ENCODE results near the gene PCGF1. TPM values are rescaled to one million over a fixed set of nuclear protein-coding genes. Genes with fewer than 3 reads are reported as not detected.

PCGF1 gene
- polyA plus RNA-seq, 3 donors, result 27.6 to 27.8 (median 27.6) TPM

DNA sequence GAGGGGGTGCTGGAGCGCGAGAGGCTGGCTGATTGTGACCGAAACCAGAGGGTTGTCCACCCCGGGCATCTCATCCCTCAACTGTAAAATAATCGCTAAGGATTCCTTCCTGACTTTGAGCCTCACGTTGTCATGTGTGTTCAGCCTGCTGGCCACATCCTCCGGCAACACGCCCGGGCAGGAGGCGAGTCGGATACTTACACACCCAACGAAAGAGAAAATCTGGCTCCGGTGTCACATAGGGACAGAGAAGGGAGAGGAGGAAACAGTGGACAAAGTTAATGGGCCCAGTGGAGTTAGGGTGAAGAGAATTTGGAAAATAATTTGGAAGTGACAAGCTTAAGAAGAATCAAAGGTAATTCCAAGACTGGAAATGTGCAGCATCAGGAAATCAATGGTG is 9.2 kb upstream of the PCGF1 start:
- DNase-seq (ENCODE audit: low read depth in 3 of 3, low spot score in 2 of 3), result no peak

DNA sequence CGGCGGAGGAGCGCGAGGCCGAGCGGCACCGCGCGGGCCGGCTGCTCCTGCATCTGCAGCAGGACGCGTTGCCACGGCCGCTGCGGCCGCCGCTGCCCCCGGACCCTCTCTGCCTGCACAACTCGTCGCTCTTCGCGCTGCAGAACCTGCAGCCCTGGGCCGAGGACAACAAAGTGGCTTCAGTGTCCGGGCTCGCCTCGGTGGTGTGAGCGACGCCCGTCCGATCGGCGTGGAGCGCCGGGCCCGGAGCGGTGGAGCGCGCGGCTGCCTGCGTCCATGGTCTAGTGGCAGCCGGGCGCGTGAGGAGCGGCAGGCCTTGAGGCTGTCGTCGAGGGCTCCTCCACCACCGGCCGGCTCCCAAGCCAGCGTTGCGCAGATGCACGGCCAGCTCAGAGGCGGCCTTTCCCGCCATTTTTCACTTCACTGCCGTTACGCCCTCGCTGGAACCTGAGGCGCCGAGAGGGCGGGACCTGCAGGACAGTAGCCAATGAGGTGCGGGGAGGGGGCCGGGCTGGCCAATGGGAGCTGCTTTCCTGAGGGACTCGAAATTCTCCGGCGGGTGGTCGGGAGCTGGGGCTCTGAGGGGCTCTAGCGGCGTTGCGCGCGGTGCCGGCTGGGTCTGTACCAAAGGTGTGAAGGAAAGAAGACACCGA is 8.6 kb upstream of the PCGF1 start:
- DNase-seq (ENCODE audit: low read depth in 3 of 3, low spot score in 2 of 3), result no peak

DNA sequence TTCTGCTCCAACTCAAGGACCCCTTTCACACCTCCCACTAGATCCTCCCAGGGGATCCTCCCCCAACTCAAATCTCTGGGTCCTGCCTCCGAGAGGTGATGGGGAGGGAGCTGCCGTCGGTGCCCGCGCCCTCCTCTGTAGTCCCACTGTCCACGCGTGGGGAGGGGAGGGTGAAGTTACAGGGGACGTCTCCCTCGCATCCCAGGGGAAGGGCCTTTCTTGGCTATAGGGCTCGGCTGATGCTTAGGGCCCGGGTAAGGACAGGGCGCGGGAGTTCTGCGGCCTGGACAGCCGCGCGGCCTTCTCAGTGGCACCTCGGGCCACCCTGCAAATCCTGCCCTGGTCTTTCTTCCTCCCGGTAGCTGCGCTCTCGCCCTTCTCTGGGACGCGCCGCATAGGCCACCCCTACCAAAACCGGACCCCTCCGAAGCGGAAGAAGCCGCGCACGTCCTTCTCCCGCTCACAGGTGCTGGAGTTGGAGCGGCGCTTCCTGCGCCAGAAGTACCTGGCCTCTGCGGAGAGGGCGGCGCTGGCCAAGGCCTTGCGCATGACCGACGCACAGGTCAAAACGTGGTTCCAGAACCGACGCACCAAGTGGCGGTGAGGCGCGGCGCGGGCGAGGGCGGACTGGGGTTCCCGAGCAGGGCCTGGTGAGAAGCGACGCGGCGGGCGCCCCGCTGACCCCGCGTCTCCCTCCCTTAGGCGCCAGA is 7.9 kb upstream of the PCGF1 start:
- no peak for DNase-seq (ENCODE audit: low read depth in 3 of 3, low spot score in 2 of 3)

DNA sequence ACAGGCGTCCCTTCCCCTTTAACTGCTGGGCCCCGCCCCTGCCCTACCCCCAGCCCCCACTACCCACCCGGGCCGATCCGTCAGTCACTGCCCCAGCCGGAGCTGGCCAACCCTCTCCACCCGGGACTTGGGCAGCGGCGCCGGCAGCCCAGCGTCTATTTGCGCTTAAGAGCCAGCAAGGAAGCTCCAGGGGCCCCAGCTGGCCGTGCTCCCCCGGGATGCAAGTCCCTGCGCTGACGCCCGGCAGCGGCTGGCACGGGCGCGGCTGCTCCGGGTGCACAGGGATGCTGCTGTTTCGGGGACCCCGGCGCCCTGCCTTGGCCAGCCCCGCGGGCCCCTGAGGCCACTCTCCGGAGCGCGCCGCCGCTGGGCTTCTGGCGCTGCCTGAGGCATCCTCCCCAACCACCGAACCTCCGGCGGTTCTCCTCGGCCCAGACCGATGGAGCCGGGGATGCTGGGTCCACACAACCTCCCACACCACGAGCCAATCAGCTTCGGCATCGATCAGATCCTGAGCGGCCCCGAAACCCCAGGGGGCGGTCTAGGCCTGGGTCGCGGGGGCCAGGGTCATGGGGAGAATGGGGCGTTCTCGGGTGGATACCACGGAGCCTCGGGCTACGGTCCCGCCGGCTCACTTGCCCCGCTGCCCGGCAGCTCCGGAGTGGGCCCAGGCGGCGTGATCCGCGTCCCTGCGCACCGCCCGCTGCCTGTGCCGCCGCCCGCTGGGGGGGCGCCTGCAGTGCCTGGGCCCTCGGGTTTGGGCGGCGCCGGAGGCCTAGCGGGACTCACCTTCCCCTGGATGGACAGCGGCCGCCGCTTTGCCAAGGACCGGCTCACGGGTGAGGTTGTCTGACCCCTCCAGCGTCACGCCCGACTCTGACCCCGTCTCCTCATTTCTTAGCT is 7.1 kb upstream of the PCGF1 start, which contains the start of gene TLX2:
Gene TLX2 (plus strand): TSS at position 83 of the 903 bp plus-strand sequence. CDS start 357 bp downstream, at position 440.
- DNase-seq (ENCODE audit: low read depth in 3 of 3, low spot score in 2 of 3), result no peak

DNA sequence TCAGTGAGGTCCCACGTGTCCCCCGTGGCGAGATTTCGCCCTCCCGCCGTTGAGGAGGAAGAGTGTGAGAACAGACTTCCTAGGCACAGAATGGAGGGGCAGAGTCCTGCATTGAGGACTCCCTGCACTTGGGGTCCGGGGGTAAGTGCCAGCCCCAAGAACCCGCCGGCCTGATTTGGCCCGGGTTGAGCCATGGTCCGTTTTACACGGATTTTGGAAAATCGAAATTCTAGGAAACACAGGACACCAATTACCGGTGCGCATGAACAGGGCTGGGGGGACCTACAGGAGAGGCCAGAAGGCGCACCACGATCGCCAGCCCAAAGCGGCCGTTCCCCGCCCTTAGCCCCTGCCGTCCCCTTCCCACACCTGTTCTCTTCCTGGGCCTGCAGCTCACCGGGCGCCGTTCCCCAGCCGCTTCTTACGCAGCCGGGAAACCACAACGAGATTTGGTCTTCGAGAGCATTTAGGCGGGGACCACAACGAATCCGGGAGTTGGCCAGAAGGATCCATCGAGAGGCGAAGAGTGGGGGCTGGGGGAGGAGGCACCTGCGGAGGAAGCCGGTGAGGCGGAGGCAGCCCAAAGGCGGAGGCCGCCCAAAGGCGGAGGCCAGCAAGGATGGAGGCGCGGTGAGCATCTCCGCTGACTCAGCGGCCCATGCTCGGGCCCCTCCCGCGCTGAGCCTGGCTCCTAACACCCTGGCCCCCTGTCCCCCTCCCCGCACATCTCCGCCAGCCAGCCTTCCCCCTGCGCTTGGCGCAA is 6.3 kb upstream of the PCGF1 start:
- no peak for DNase-seq (ENCODE audit: low read depth in 3 of 3, low spot score in 2 of 3)

DNA sequence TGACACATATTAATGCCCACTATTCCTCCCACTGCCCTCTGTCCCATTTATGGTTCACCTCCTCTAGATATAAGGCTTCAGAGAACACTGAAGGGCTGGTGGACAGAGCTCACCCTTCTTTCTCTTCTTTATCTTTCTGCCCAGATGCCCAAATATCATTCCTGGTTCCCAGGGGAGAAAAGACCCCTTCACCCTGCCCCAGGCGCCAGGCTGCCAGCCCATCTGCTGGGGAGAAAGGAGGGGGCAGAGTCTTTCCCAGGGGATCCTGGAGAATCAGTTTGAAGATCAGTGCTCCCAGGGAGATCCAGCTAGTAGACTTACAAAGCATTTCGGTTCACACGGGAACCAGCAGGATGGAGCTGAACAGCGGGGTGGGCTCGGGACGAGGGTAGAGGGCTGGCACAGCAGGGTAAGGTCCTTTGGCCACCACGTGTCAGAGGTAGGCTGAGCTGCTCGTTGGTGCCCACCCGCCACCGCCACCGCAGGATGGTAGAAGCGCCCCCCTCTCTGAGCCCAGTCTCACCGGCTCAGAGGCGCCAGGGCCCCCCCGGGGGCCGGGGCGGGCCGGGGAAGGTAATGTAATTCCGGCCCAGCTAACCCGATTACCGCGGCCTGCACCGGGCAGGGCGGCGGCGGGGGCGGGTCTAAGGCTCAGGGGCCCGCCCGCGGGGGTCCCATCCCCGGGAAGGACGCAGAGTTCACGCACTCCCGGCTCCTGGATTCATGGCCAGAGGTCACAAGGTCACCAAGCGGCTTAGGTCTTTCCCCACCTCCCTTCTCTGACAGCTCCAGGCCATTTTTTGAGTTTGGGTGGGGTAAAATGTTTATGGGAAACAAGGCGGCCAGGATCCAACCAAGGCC is 5.5 kb upstream of the PCGF1 start:
- no peak for DNase-seq (ENCODE audit: low read depth in 3 of 3, low spot score in 2 of 3)

DNA sequence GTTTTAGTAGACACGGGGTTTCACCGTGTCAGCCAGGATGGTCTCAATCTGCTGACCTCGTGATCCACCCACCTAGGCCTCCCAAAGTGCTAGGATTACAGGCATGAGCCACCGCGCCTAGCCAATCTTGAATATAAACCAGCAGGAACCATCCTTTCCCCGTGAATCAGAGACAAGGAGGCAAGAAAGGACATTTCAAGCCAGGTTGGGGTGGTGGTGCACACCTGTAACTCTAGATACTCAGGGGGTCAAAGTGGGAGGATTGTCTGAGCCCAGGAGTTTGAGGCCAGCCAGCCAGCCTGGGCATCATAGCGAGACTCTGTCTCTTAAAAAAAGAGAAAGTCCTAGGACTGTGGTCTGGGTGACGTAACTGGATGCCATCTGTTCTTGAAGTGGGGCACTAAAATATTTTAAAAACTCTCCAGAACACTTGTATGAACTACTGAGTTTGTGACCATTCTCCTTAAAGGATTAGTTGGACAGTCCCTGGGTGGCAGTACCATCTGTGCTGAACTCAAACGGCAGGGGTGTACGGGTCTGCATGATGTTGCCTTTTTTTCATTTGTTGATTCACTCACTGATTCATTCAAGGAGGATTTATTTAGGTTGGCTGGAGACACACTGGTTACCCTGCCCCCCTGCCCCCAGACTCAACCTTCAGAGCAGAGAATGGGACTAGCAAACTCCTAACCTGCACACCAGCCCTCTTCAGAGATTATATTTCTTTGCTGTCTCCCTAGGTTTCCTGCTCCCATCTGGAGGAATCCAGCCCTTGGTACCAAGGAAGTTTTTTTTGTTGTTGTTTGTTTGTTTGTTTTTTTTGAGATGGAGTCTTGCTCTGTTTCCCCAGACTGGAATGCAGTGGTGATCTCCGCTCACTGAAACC is 3.9 kb upstream of the PCGF1 start:
- no peak for DNase-seq (ENCODE audit: low read depth in 3 of 3, low spot score in 2 of 3)

DNA sequence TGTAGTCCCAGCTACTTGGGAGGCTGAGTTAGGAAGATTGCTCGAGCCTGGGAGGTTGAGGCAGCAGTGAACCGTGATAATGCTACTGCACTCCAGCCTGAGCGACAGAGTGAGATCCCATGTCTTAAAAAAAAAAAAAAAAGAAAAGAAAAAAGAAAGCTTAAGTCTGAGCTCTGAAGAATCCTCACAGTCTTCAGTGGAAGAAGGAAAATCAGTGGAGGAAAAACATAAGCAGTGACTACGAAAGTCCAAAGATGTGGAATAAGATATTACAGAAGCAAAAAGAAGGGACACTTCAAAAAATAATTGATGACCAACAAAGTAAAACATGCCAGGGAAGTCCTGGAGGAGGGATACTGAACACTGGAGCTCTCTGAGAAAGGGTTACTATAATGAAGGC is 2.8 kb upstream of the PCGF1 start:
- DNase-seq (ENCODE audit: low read depth in 3 of 3, low spot score in 2 of 3), result no peak

DNA sequence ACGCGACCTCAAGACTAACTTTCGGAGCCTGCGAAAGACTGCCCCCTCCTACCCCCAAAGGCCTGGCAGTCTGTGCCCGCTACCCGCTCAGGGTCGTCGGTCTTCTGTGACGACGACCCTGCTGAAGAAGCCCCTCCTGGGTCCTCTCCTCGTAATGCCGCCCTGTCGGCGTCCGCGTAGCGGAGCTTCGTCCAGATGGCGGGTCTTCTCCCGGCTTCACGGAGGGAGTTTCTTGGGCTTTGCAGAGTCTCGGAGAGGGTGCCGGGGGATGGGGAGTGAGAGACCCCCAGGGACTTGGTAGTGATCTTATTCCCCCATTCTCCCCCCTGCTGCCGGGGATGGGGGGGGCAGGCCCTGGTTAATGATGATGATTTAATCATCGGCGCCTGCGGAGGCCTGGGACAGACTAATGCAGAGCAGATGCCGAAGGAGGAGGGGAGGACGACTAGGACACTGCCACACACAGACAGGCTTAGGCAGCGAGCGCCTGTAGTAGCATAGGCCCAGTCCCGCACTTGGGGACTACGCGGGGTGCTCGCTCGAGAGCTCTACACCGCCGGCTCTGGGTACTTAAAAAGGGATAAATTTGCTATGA is 528 bp upstream of the PCGF1 start:
- no peak for DNase-seq (ENCODE audit: low read depth in 3 of 3, low spot score in 2 of 3)

DNA sequence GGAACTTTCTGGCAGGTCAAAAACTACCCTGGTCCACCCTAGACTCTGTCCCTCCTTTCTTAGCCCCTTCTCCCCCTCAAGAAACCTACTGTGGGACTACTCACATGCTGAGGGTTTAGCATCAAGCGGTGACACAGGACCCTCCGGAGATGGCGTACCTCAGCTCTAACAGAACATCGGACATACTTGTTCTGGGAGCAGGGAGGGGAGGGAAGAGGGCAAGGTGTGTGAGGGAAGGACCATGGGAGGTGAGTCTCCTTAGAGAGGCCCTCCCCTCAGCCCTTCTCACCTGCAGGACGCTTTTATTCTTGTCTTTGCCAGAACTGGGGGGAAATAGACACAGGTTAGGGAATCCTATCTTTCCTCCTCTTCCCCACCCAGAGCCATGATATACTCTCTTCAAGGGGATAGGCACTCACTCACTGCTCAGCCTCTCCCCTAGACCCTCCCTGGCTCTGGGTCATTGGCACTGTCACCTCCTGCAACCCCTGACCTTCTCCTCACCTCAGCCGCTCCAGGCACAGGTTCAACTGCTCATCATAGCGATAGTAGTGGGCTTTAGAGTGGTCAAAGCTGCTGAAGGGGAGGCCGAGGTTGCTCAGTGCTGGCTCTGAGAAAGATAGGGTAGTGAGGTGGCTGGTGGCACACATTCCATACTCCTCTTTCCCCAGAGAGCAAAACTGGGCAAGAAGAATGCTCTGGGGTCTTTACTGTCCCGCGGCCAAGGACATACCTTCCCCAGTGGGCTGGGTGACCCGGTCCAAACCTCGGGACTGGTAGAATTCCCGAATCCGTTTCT is 1.8 kb downstream of the PCGF1 start:
- DNase-seq (ENCODE audit: low read depth in 3 of 3, low spot score in 2 of 3), result no peak

DNA sequence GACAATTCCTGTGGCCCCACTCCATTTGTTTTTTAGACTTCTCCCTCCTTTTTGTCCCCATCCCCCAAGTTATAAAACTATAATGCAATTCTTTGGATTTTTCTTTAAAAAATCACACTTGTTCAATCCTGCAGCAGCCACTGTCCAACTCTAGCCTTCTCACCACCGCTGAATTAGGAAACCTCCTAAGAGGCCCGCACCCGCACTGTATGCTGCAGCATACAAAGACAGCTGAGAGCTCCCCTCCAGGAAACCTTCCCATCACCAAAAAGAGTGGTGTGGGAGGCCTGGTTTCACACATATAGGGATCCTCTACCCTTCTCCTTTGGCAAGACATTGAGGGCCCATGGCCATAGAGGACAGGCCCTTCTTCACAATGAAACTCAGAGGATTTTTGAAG is 2.9 kb downstream of the PCGF1 start:
- DNase-seq (ENCODE audit: low read depth in 3 of 3, low spot score in 2 of 3), result no peak

DNA sequence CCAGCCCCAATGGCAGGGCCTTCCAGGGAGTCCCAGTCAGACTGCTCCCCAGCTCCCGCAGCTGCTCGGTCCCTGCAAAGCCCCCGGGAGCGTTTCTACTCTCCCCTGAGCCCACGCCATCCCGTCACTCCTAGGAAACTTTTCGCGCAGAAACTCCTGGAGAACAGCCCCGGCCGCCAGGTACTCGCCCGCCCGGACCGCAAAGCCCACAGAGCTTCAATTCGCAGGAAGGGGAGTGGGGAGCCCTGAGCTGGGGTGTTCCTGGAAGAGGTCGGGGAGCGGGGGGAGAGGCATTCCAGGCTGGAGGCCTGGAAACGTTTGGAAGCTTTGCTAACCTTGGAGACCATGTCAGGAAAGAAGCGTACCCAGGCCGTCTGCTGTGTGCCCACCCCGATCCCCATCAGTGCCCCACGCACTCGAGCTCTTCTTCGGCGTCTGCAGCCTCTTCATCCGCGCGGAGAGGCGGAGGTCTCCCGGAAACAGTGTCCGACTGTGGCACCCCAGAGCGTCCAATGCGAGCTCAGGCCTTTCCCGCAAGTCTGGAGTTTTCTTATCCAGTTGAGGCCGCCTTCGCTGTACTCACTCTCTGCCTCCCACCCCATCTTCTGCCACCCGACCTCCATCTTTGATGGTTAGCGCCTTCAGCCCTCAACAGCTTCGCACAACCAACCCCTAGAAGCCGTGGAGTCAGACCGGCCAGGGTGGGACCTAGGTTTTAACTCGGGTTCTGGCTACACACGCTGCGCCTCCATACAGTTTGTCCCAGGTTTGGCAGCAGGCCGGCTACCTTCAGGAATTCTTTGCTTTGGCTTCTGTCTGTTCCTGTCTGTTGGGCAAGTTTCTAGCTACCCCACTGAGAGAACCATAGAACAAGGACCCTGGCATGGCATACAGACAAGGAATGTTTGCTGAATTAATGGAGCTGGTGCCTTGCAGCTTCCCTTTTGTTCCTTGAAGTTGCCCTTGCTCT is 3.7 kb downstream of the PCGF1 start:
- no peak for DNase-seq (ENCODE audit: low read depth in 3 of 3, low spot score in 2 of 3)

DNA sequence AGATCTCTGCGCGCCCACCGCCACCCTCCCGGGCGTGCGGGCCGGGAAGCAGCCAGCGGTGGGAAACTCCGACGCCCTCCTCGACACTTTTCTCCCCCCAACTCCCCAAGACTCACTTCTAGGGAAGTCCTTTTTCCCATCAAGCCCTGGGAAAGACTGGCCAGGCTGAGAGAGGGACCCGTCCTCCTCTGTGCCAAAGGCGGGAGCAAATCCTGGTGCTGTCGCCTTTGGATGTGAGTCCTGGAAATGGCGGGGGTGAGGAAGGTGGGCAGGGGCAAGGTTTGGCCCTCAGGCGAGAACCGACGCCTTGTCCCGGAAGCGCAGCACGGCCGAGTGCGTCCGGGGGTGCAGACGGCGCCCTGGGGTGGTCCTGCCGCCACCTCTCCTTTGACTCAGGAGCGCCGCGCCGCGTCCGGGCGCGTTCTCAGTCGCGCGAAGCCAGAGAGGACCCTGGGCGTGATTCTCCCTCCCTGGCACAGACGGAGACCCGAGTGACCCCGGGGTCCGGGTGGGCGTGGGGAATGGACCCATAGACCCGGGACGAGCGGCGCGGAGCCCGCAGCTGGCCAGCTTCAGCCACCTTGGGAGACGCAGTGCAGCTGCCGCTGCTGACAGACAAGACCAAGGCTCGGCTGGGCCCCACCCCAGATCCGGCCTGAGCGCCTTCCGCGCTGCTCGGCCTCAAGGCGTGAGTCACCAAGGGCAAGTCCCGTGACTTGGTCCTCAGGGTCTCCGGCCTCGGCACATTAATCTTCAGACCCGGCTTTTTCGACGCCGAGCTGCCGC is 4.6 kb downstream of the PCGF1 start:
- no peak for DNase-seq (ENCODE audit: low read depth in 3 of 3, low spot score in 2 of 3)

DNA sequence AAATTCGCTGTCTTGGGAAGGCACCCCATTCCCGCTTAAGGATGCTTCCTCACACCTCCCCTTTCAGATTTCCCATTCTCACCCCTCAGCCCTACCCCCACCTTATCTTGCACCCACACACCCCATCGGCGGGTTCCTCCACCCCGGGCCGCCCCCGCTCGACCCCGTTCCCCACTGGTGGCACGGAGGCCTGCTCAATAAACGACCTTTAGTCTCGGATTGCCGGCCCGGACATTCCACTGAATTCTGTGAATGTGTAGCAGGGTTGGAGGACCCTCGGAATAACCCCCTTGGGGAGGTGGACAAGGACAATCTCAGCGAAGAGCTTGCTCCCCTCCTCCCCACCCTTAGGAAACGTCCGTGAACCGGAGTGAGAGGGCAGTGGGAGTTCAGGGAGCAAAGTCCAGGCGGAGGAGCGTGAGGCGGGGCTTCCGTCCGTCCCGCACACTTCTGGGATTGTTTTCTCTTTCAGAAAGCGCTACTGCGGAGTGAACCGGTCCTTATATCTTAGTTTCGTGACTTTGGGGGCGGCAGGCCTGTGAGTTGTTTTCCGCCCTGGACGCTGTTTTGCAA is 5.3 kb downstream of the PCGF1 start:
- DNase-seq (ENCODE audit: low read depth in 3 of 3, low spot score in 2 of 3), result no peak

DNA sequence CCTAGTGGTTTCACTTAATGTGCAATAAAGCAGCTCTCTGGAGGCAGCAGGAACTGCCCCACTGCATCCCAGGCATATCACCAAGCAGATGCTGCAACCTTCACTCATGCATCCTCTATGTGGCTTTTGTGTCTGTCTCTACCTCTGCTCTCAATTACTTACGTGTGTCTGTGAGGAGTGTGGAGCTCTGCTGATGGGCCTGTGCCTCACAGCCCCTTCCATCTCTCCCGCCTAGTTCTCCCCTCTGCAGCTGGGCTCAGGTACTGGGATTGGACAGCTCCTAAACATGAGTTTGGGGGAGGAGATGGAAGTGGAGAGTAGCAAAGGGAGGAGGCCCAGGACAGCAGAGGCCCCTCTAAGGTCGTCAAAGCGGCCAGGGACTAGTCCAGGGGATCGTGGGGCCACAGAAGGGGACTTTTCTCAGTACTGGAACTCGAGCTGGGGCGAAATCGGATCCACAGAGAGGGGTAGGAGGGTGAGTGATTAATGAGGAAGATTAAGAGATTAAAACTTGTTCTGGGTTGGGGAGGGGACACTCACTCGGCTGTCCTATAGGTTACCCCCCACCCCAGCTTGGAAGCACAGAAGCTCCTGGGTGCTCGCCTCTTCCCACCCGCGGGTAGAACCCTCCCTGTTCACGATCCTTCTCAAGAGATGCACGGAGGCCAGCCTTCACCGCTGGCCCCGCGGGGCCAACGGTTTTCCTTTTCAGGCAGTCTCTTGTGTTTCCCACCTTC is 6.0 kb downstream of the PCGF1 start:
- no peak for DNase-seq (ENCODE audit: low read depth in 3 of 3, low spot score in 2 of 3)

All from right renal cortex interstitium (tissue), 3 donors.